GM21529 (cell line): Measurements from ENCODE around the gene MYL12A.
"Not testable (repeated sequence)": the region's sequence is repeated elsewhere in the genome, so short reads cannot be mapped to it uniquely, and the experiment has no call there.

Experiments
- ATAC-seq: cut with Tn5 transposase; IDR thresholded peaks from one replicate; pipeline ENCODE4 v1.9.1; 2021; ENCODE audit not compliant: unreplicated experiment

The MYL12A gene

GRCh38 chr18:3254725-3255124 is 7.1 kb downstream of the MYL12A start:
- ATAC-seq = no peak

GRCh38 chr18:3255611-3256165 is 8.1 kb downstream of the MYL12A start:
- ATAC-seq = no peak

GRCh38 chr18:3256693-3257626 is 9.4 kb downstream of the MYL12A start:
- ATAC-seq = peak; percentile 27

- ATAC-seq = no peak
Measured at GRCh38 chr18:3257627-3258120, 10.1 kb downstream of the MYL12A start.

GRCh38 chr18:3260995-3261372 is 13.4 kb downstream of the MYL12A start:
- ATAC-seq = no peak

- ATAC-seq = peak; percentile 84
Measured at GRCh38 chr18:3261373-3262233, 14.0 kb downstream of the MYL12A start, which contains the start of gene MYL12B. TSS of gene MYL12B (plus strand) at chr18:3262133. CDS start at chr18:3272899, 10,766 bp downstream.

- peak; percentile 31 for ATAC-seq
Measured at GRCh38 chr18:3262234-3263131, 14.9 kb downstream of the MYL12A start.

- ATAC-seq = no peak
Measured at GRCh38 chr18:3263132-3263700, 15.6 kb downstream of the MYL12A start.

- no peak for ATAC-seq
Measured at GRCh38 chr18:3264362-3264761, 16.8 kb downstream of the MYL12A start.

- ATAC-seq = no peak
Measured at GRCh38 chr18:3265564-3266033, 18.0 kb downstream of the MYL12A start.

- ATAC-seq = no peak
Measured at GRCh38 chr18:3266062-3266608, 18.5 kb downstream of the MYL12A start.

GRCh38 chr18:3268306-3268705 is 20.7 kb downstream of the MYL12A start:
- ATAC-seq = no peak

- no peak for ATAC-seq
Measured at GRCh38 chr18:3269241-3269913, 21.8 kb downstream of the MYL12A start.

GRCh38 chr18:3269914-3270299 is 22.3 kb downstream of the MYL12A start:
- ATAC-seq = no peak

GRCh38 chr18:3273042-3273441 is 25.4 kb downstream of the MYL12A start:
- ATAC-seq = no peak

- ATAC-seq = not testable (repeated sequence)
Measured at GRCh38 chr18:3277643-3278213, 30.1 kb downstream of the MYL12A start.

- ATAC-seq = peak; percentile 86
Measured at GRCh38 chr18:3279201-3280185, 31.9 kb downstream of the MYL12A start.
